ENCODE measurements around the gene ENTPD8.

Gene ENTPD8

DNA sequence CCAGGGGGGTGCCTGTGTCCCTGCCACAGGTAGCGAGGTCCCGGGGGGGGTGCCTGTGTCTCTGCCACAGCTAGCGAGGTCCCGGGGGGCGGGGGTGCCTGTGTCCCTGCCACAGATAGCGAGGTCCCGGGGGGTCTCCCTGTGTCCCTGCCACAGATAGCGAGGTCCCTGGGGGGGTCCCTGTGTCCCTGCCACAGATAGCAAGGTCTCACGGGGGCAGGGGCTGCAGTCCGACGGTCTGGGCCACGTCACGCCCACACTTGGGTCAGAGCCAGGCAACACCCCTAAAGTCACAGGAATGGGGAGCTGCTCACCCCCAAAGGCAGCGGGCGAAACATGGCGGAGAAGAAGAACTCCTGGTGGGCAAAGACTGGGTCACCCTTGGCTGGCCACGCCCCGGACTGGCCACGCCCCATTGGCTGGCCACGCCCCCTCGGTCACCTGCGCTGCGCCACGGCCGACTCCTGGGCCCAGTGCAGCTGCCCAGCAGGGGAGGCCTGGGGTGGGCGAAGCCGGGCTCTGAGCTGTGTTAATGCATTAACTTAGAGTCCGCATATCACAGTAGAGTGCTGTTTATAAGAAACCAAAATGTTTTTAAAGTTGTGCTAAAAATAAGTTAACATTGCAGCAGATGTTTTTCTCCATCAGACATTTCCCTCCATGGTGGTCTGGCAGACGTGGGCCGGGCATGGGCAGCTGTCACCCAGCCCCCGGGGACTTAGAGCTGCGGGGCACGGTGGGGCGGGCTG, 11.0 kb downstream of the ENTPD8 start:
- TF ChIP-seq, protein P1, sequence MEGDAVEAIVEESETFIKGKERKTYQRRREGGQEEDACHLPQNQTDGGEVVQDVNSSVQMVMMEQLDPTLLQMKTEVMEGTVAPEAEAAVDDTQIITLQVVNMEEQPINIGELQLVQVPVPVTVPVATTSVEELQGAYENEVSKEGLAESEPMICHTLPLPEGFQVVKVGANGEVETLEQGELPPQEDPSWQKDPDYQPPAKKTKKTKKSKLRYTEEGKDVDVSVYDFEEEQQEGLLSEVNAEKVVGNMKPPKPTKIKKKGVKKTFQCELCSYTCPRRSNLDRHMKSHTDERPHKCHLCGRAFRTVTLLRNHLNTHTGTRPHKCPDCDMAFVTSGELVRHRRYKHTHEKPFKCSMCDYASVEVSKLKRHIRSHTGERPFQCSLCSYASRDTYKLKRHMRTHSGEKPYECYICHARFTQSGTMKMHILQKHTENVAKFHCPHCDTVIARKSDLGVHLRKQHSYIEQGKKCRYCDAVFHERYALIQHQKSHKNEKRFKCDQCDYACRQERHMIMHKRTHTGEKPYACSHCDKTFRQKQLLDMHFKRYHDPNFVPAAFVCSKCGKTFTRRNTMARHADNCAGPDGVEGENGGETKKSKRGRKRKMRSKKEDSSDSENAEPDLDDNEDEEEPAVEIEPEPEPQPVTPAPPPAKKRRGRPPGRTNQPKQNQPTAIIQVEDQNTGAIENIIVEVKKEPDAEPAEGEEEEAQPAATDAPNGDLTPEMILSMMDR (conservative IDR thresholded peaks at IDR 0.05; ENCODE audit: low read depth, low read length) = no peak
- DNase-seq (ENCODE audit: low read depth) = no peak
- H3K4me3 ChIP-seq (ENCODE audit: low read depth, low read length) = no peak overlapping the region

DNA sequence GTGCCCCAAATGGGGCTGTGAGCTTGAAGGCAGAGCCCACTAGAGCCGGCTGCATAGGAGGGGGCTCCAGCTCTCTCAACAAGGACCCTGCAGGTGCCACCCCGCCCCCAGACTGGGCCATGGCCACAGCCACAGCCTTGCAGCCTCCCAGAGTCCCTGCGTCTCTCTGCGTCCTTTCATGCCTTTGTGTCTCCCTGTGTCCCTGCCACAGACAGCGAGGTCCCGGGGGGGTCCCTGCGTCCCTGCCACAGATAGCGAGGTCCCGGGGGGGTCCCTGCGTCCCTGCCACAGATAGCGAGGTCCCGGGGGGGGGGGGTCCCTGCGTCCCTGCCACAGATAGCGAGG, 11.6 kb downstream of the ENTPD8 start:
- H3K4me3 ChIP-seq (ENCODE audit: low read depth, low read length) = no peak overlapping the region
- TF ChIP-seq, protein P1 (conservative IDR thresholded peaks at IDR 0.05; ENCODE audit: low read depth, low read length) = no peak
- DNase-seq (ENCODE audit: low read depth) = no peak

DNA sequence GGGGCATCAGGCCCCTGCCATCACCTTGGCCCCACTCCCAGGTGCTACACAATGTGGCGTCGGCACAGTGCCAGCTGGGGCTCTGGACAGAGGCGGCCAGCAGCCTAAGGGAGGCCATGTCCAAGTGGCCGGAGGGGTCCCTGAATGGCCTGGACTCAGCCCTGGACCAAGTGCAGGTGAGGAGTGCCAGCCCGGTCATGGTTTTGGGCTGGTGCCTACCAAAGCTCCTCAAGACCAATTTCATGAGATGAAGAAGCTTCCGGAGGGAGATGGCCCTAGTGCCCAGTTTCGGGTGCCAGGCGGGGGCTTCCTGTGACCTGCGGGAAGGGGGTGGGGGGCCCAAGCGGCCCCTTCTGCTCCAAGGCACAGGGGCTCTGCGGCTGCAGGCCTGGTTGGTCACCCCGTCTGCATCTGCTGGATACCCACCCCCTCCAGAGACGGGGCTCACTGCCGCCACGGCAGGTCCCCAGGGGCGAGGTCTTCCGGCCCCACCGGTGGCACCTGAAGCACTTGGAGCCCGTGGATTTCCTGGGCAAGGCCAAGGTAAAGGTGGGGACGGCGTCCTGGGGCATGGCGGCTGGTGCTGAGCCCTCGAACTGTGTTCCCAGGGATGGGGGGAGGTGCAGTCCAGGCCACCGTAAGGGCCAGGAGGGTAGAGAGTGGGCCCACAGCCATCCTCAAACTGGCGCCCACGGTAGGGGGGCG, 12.2 kb downstream of the ENTPD8 start:
- no peak for DNase-seq (ENCODE audit: low read depth)
- H3K4me3 ChIP-seq (ENCODE audit: low read depth, low read length) = no peak overlapping the region
- TF ChIP-seq, protein P1 (conservative IDR thresholded peaks at IDR 0.05; ENCODE audit: low read depth, low read length) = no peak

DNA sequence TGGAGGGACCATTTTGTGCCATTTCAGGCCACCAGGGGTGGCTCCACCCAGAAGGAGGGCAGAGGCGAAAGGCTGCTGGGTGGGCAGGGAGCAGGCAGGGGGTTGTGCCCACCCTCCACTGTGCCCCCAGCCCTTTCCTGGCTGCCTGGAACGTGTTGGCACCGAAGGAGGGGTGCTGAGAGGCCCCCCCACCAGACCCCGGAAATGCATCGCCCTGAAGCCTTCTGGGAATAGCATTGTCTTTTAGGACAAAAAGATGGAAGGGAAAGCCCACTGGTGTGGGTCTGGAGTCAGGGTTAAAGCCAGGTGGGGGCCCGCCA, 12.9 kb downstream of the ENTPD8 start:
- H3K4me3 ChIP-seq (ENCODE audit: low read depth, low read length) = no peak overlapping the region
- no peak for DNase-seq (ENCODE audit: low read depth)
- TF ChIP-seq, protein P1 (conservative IDR thresholded peaks at IDR 0.05; ENCODE audit: low read depth, low read length) = no peak

DNA sequence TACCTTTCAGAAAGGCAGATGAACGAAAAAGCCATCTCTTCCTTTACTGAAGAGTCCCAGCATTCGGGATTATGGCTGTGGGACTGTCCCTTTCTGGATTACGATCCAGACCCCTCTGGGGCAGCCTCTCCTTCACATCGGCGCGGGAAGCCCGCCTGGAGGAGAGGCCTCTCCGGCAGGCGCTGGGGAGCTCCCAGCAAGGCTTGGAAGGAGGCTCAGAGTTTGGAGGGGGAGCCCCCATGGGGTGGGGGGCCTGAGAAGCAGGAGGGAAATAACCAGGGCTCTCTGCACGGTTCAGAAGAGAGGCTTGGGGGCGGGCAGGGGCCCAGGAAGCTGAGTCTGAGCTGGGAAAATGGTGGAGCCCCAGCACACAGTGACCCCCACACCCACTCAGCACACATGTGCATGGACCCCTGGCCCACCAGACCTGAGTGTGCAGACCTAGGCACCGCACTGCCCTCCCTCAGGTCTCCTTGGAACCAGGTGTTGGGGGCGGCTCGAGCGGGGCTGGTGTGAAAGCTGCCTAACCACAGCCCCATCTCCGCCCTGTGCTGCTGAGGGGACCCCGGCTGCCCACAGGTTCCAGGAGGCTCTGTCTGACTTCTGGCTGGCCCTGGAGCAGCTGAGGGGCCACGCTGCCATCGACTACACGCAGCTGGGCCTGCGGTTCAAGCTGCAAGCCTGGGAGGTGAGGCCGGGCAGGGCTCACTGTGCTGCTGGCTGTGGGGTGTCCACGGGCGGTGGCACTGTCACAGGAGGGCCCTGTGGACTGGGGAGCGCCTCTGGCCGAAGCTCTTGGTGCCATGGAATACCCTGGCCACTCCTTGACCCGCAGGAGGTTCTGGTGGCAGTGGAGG, 13.5 kb downstream of the ENTPD8 start:
- no peak for DNase-seq (ENCODE audit: low read depth)
- H3K4me3 ChIP-seq (ENCODE audit: low read depth, low read length) = no peak overlapping the region
- TF ChIP-seq, protein P1 (conservative IDR thresholded peaks at IDR 0.05; ENCODE audit: low read depth, low read length) = no peak

DNA sequence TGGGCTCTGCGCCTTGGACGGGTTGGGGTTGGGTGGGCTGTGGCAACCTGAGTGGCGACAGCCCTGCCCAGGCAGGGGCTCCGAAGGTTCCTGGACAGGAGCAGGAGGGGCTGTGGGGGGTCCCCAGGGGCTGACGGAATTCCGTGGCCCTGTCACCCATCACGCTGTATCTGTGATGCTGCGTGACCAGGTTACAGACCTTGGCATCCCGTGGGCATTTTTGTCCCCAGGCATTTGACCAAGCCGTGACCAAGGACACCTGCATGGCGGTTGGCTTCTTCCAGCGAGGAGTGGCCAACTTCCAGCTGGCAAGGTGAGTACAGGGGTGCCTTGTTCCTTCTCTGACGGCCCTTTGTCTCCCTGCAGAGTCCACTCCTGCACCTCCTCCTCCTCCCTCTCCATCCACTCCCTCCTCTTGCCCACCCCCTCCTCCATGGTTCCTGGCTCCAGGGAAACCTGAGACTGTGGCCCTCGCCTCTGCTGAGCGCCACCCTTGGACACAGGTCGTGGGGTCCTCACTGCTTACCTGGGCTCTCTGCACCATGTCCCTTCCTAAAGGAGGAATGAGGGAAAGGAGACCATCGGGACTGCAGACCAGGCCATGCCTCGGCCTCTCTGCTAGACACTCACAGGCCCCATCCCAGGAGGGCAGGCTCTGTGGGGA, 15.0 kb downstream of the ENTPD8 start:
- TF ChIP-seq, protein P1 (conservative IDR thresholded peaks at IDR 0.05; ENCODE audit: low read depth, low read length) = no peak
- no peak overlapping the region for H3K4me3 ChIP-seq (ENCODE audit: low read depth, low read length)
- DNase-seq (ENCODE audit: low read depth) = no peak
